Stimulated activated naive CD4-positive, alpha-beta T cell treated with Interleukin-2 at 50 U/mL for 16 hours (primary cell): ENCODE data around the gene ADNP2.
"Not testable (repeated sequence)": the region's sequence is repeated elsewhere in the genome, so short reads cannot be mapped to it uniquely, and the experiment has no call there.

ENCODE experiments used
- DNase-seq: peaks from one replicate; lab custom pipeline; 2025; lab: John Stamatoyannopoulos, UW

Gene ADNP2

DNA sequence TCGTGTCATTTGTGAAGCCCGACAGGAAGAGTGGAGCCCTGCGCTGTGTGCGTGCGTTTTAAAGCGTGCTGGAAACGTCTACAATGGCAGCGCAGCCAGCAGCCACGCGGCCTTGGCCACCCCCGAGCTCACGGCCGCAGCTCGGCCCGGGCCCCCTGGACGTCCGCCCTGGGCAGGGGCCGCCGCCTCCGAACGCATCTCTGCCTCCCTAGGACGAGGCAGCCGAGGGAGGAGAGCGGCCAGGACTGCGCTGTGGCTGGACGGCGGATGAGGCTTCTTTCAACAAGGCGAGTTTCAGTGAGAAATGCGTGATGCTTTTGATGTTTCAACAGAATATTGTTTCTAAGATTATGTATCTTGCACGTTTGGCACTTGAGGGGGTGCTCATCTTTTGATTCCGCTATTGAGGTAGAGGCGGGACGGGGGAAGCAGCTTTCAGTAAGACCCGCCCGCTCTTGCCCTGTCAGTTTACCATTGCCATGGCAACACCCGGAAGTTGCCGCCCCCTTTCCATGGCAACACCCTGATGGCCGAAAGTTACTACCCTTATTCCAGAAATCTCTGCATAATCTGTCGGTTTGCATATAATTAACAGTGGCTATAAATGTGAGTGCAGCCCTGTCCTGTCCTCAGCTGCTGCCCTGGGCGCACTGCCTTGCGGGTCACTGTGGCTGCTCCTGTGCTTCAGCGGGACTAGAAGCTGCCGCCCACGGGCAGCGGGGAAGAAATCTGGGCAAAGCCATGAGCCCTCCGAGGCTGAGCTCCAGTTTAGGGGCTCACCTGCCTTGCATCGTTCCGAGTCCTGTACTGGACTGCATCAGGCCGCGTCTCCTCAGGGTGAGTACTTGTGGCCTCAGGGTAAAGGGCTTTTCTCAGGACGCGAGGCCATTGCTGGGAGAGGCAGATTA, 38.6 kb downstream of the ADNP2 start:
- DNase-seq, result peak; percentile 71

DNA sequence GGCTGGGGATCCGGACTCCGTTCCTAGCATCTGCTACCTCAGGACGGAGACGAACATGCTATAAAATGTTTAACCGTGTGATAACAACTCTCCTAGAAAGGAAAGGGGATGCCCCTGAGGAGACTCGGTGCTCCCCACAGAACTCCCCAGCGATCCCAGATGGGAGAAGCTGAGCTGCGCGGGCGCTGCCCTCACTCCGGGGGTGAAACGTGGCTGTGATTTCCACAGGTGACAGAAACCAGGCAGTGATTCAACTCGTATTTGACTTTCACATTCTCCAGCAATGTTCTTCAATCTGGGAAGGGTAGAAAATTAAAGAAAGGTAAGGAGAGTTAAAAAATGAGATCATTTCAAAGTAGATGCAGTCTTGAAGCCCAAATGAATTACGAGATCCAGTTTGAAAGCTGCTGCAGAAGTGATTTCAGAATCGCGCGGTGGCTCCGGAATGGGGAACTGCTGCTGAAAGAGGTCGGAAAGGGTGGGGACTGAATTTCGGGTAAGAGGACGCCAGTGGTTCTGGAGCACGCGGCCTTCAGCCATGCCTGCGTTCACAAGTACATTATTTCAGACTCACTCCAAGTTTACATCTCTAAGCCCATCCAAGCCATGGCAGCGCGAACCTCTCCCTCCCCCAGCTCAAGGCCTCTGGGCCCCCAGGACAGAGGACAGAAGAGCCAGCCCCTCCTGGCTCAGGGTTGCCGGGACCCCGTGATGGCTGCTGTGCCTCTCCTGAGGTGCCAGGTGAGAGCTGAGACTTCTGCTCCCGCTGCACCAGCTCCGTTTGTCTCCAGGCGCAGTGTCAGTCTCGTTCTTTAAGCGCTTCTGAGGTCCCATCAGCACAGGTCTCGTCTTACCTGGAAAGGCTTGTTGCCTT, 39.5 kb downstream of the ADNP2 start:
- DNase-seq, result no peak

DNA sequence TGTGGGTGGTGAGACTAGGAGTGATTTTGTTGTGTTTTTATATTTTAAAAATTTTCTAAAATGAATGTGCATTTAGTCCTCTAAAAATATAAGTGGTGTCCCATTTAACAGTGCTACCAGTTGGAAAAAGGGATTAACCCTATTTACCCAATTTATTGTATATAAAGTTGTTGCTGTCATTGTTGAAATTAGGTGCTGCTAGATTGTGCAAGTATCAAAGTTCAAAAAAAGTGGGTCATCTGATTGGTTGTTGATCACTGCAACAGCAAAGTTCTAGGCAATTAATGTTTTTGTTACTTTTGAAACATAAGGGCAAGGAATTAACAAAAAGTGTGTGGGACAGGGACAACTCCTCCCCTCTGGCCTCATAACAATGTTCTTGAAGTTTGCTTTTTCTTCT, 40.6 kb downstream of the ADNP2 start:
- no peak for DNase-seq

DNA sequence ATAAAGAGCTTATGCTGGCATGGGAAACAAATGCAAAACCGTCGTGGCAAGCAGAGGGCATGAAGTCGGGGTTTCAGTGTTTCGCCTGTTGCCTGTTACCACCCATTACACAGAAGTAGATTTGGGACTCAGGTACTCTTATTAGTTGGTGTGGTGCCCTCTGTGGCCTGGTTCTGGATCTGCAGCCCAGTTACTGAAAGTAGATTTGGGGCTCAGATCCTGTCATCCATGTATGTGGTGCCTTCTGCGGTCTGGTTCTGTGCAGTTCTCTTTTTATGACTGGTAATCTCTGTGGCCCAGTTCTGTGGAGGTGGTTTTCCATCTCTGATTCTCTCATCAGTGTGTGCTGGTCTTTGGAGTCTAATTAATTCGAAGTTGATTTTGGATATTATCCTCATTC, 45.2 kb downstream of the ADNP2 start:
- peak; percentile 15 for DNase-seq

DNA sequence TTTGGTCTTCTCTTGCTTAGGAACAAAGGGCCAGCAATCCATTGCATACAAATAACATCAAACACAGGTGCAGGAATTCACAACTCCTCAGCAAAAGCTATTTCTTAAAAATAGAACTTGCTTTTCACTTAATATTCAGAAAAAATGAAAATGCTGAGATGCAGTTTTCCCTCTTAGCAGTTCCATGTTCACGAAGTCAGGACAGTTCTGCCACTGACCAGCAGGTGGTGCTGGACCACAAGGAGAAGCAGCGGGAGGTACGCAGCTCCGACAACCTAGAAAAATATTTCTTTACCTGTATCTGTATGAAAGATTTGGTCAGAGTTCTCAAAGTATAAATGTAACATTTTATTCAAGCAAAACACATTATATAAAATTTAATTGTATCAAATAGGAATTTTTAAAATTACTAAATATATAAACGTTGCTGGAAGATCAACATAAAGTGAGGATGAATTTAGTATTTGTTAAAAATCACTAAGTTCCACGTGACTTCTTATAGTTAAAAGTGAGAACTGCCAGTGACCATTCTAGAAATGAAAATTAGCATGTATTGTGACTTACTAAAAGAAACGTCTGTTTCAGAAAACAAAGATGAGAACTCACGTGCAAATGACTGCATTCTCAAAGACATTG, 48.8 kb downstream of the ADNP2 start:
- peak; percentile 66 for DNase-seq

DNA sequence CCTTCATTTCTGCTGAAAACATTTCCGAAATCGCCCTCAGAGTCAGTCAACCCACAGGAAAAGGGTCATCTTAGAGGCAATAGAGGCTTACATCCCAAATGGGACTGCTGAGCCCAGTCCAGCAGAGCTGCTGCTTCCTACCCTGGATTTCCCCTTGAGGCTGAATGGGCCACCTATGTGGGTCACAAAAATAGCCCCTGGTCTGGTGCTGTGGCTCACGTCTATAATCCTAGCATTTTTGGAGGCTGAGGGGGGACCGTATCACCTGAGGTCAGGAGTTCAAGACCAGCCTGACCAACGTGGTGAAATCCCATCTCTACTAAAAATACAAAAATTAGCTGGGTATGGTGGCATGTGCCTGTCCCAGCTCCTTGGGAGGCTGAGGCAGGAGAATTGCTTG, 49.3 kb downstream of the ADNP2 start:
- DNase-seq, result no peak

DNA sequence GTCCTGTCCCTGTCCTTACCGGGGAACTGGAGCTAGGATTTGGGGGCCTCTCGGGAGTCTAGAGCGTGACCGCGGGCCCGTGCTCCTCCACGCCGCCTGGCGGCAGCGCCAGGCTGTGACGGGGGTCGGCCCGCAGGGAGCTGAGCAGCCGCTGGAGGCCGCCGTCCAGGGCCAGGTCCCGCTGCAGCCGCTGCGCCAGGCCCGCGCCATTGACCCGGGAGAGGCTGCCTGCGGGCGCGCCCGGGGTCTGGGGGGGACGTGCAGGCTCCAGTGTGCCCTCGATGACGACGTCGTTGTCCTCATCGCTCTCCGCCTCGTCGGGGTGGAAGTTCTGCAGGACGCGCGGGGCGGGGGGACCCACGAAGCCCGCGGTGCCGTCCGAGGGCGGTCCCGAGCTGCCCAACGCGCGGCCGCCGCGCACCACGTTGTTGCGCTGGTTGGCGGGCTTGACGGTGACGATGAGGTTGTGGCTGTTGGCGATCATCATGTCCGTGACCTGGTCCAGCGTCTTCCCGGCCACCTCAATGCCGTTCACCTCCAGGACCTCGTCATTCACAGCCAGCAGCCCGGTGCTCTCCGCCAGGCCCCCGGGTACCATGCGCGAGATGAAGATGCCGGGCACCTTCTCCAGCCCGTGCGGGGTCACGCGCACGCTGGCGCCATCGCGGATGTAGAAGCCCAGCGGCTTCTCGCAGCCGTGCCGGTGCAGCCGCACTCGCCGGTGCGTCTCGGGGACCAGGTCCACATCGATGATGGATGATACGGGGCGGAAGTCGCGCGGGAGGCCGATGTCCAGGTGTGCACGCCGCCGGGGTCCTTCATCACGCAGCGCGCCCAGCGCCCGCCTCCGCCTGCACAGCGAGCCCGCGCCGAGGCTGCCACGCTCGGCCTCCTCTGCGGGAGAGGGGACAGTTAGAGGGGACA, 50.9 kb downstream of the ADNP2 start:
- no peak for DNase-seq

DNA sequence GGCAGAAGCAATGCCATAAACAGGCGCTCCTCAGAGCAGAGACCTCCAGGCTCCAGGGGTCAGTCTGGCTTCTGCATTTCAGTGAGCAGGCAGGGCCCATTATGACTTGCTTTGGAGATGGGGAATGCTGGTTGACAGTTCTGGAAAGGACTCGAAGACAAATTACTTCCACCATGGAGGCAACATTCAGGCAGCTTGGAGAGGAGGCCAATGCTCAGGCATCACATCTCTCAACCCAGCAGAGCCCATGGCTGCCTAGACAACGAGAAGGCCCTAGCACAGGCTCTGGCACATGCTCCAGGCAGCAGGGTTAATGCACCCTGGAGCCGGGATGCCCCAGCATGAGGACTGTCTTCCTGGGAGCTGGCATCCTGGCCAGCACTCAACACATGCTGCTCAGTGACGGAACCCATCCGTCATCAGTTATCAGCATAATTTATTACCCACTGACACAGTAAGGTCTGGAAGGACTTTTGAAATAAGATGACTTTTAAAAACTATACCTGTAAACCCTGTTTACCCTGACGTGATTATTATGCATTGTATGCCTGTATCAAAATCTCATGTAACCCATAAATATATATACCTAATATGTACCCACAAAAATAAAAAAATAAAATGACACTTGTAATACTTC, 52.8 kb downstream of the ADNP2 start:
- DNase-seq, result no peak

DNA sequence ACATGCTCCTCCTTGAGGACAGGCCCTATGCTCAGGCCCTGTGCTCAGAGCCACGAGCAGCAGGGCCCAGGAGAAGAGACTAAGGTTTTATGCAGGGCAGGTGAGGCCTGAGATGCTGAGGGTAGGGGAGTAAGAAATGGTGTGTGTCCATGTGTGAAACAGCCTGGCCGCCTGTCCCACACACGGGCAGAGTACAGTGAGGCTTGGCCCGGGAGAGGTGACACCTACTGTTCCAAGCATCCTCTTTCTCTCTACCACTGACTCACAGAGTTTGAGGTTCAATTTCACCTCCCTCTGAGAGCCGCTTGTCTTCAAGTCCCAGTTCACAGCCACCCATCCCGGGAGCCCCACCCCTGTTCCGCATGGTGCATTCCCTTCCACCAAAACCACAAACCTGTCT, 54.1 kb downstream of the ADNP2 start:
- DNase-seq, result no peak

DNA sequence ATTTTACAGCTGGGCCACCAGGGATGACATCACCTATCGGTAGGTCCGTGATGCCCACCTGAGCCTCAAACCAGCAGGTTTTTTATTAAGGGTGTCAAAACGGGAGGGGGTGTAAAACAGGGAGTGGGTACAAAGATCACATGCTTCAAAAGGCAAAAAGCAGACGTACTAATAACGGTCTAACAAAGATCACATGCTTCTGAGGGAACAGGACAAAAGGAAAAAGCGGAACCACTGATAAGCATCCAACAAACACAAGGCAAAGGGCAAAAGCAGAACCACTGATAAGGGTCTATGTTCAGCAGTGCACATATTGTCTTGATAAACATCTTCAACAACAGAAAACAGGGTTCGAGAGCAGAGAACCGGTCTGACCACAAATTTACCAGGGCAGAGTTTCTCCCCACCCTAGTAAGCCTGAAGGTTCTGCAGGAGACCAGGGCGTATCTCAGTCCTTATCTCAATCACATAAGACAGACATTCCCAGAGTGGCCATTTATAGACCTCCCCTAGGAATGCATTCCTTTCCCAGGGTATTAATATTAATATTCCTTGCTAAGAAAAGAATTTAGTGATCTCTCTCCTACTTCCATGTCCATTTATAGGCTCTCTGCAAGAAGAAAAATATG, 55.8 kb downstream of the ADNP2 start:
- not testable (repeated sequence) for DNase-seq

DNA sequence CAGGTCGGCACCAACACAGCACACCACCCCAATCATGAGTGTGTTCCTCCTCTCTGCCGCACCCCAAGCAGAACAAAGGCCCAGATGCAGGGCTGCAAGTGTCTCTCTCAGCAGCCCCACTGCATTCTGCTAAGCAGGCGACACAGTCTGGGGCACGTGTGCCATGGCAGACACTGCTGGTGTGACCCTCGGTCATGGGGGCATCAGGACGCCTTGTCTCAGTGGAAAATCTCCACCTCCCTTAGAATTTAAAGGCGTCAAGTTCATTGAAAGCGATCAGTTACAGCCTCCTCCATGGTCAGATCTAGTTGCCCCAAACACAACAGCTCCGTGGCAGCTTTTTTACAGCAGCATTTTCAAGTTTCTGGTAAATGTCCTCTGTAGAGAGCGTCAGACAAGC, 57.2 kb downstream of the ADNP2 start:
- no peak for DNase-seq

DNA sequence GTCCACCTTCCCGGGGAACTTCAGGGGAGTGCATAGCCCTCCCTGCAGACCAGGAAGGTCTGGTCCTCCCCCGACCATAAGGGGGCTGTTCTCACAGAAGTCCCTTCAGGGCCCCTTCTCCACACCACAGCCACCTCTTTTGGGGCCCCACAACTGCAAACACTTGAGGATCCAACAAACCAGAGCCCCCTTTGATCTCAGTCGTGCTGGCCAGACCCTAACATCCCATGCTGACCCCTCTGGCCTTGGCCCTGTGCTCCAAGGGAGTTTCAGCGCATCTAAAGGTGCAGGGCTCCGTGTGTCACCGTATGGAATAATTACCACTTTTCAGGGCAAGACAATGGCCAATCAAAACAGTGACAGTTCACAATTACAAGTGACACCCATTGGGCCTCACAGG, 57.7 kb downstream of the ADNP2 start:
- no peak for DNase-seq

DNA sequence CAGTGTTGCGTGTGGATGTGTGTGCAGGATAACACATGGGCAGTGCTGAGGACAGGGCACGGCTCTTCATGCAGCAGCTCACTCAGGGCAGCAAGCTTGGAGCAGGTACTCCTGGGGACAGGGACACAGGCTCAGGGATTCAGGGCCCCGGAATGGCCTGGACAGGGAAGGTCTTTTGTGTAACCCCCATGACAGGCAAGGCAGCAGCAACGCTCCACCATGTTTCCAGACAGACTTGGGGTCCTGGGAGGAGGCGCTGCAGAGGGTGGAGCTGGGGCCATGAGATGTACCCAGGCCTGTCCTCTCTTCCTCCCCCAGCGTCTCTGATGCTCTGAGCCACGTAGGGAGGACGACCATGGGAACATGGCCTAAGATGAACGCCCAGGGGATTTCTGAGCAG, 58.3 kb downstream of the ADNP2 start:
- no peak for DNase-seq

DNA sequence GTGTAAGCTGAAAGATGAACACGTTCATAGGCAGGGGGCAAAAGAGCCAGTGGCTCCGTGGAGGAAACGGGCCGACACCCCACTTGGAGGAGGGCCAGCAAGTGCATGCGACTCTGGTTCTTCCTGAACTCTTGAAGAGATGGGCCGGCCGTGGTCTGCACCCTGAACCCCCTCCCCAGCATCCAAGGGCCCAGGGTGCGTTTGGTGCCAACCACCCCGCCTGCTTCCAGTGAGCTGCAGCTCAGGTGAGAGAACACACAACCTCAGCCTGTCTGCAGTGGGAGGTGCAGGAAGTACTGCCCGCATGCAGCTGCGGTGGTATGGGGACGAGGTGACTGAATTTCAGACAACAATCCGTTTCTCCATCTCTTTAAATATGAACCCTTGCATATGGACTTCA, 58.9 kb downstream of the ADNP2 start:
- no peak for DNase-seq

DNA sequence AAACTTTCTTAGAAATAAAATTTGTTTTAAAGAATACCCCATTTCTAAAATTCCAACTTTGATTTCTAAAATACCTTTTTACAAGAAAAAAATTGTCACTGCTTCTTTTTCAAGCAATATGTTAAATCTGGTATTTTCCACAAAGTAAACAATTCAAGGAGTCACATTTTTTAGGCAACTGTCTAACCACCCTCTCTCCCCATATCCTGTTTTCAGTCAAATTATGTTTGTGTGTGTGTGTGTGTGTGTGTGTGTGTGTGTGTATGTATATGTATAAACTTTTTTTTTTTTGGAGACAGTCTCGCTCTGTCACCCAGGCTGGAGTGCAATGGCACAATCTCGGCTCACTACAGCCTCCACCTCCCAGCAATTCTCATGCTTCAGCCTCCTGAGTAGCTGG, 59.3 kb downstream of the ADNP2 start:
- DNase-seq, result no peak

DNA sequence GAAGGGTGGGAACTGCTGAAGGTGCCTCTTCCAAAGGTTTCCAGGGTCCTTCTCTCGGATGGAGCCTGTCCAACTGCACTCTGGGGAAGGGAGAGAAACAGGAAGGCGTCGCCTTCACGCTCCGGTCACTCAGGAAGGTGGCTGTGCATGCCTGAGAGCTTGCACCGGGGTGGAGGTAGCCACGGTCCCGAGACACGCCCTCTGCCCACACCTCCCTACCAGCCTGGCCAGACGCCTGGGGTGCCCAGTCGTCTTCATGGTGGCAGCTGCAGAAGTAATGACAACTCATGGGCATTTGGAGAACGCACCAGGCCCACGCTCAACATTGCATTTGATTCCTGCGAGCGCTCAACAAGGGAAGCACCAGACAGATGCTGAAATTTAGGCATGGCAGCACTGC, 59.9 kb downstream of the ADNP2 start:
- DNase-seq, result no peak

DNA sequence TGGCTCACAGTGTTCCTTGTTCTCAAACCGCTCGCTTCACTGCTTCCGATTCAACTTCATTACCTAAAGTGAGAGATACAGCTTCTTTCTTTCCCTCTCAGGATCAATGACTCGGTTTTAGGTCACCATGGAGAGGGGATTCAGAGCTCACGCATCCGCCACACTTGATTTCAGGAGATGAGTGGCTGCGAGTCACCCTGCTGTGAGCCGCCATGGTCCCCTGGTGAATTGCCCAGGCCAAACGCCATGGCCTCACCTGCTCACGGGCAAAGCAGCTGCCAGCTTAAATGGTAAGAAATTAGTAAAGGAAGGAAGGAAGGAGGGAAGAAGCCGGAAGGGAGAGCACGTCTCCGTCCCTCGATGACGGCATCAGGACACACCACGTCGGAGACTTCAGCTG, 60.5 kb downstream of the ADNP2 start:
- no peak for DNase-seq

DNA sequence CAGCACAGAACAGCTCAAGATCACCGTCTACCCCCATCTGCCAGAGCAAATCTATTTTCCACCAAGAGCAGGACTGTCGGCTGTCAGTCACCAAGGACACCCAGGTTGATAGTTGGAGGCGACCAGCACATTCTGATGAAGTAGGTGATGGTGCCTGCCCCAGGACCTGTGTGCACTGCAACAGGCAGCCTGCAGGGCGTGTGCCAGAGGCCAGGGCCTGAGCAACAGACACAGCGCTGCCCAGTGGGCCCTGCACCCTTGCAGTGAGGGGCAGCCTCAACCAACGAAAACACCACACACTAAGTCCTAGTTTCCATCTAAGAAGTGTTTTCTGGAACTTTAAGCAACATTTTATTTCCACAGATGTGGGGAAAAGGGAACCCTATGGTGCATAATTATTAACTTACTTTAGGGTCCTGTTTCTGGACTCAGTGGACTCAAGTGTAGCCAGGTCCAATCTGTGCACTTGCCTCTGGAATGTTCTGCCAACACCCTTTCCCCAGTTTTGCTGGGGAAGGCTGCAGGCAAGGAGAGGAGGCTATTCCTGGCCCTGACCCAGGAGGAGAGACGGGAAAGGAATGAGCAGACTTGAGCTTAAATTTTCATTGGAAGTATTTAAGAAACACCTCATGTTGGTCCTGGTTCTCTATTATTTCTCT, 61.5 kb downstream of the ADNP2 start:
- no peak for DNase-seq

DNA sequence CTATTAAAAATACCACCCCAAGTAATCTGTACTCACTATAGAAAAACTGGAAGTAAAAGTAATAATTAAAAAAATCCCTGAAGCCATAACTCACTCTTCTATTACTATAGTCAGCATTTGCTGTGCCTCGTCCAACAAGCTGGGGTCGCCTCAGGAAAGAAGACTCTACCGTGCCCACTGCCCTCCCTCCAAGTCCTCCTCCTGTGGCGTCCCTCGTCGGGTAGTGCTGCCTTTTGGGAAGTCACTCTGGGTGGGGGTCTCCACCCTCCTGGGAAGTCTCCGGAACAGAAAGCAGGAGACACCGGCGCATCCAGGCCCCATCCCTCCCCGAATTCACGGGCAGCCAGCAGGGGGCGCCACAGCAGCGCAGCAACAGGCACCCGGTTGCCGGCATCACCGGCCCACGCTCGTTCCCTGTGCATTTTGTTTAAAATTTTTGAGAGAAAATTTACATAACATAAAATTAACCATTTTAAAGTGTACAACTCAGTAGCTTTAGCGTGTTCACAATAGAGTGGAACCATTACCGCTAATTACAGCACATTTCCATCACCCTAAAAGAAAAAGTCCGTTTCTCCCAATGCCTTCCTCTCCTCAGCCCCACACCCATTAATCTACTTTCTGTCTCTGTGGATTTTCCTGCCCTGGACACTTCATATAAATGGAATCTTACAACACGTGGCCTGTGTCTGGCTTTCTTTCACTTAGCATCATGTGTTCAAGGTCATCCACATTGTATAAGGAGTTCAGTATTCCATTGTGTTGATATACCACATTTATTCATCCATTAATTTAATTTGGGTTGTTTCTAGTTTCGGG, 62.2 kb downstream of the ADNP2 start:
- DNase-seq, result peak; percentile 33
